Hepatocyte (in vitro differentiated cells): ENCODE results near the gene ANKRD29.

Experiments used
- EZH2phosphoT487 ChIP-seq: fragments of 200-600 bp; sonication (generic); IDR thresholded peaks from one replicate; pipeline ENCODE4 v1.6.1; 2018; ENCODE audit warnings: antibody characterized with exemption, mild to moderate bottlenecking, low read depth, moderate library complexity; ENCODE audit not compliant: unreplicated experiment, severe bottlenecking
- TF ChIP-seq, protein P1 (sequence below): fragments of 200-600 bp; sonication (generic); IDR thresholded peaks from 2 replicates; pipeline ENCODE4 v1.5.1; 2016; ENCODE audit warnings: antibody characterized with exemption, mild to moderate bottlenecking; ENCODE audit not compliant: poor library complexity

DNA sequence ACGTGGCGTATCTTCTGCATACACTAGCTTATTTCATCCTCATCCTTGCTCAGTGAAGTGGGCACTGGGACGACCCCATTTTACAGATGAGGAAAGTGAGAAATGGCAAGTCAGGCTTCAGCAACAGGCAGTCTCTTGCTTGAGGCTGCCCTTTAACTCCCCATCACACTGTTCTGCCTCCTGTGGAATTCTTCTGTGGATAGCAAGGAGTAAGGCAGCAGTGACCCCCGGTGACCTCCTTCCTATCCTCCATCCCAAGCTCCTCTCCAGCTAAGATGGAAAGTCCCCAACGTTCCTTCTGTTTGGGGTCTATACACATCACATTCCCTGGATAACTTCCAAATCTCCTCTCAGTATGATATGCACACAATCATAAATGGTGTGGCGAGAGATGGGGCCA is 10.5 kb downstream of the ANKRD29 start:
- TF ChIP-seq, protein P1, sequence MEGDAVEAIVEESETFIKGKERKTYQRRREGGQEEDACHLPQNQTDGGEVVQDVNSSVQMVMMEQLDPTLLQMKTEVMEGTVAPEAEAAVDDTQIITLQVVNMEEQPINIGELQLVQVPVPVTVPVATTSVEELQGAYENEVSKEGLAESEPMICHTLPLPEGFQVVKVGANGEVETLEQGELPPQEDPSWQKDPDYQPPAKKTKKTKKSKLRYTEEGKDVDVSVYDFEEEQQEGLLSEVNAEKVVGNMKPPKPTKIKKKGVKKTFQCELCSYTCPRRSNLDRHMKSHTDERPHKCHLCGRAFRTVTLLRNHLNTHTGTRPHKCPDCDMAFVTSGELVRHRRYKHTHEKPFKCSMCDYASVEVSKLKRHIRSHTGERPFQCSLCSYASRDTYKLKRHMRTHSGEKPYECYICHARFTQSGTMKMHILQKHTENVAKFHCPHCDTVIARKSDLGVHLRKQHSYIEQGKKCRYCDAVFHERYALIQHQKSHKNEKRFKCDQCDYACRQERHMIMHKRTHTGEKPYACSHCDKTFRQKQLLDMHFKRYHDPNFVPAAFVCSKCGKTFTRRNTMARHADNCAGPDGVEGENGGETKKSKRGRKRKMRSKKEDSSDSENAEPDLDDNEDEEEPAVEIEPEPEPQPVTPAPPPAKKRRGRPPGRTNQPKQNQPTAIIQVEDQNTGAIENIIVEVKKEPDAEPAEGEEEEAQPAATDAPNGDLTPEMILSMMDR: no peak
- no peak for TF ChIP-seq EZH2phosphoT487
